B cell (primary cell): Measurements from ENCODE around the gene ARHGEF4. TPM values are rescaled to one million over a fixed set of nuclear protein-coding genes. Genes with fewer than 3 reads are reported as not detected.
"Not testable (repeated sequence)": the region's sequence is repeated elsewhere in the genome, so short reads cannot be mapped to it uniquely, and the experiment has no call there.

ENCODE experiments used
- ATAC-seq: fragments of 200-7000 bp; cut with Tn5 transposase; one replicate; pipeline ENCODE4 v1.10.0; 2021; ENCODE audit warnings: low read depth, mild to moderate bottlenecking, moderate number of reproducible peaks, moderate library complexity
- CTCF ChIA-PET: fragments of 350-600 bp; sonication (Branson Sonifier 250); formaldehyde crosslinking; loops from one replicate; lab custom pipeline; 2021; ENCODE audit warnings: antibody characterized with exemption, inconsistent platforms; lab: Charles Lee
- POLR2A ChIA-PET: fragments of 350-600 bp; sonication (Branson Sonifier 250); formaldehyde crosslinking; loops from one replicate; lab custom pipeline; 2021; ENCODE audit warnings: antibody characterized with exemption; lab: Charles Lee
- DNase-seq: peaks from one replicate; pipeline ENCODE4 v3.0.0; 2013
- H2AFZ ChIP-seq: 2 replicates; pipeline ENCODE4 v1.6.1; 2012; ENCODE audit warnings: mild to moderate bottlenecking, low read depth, low read length; ENCODE audit not compliant: insufficient read depth, poor library complexity, severe bottlenecking
- H3K27ac ChIP-seq, 2 donors: 1 replicate in 1 of 2; 2 replicates in 1 of 2; pipeline ENCODE4 v1.5.1; 2012 to 2013; ENCODE audit warnings: low read length in 2 of 2, mild to moderate bottlenecking in 2 of 2, moderate library complexity in 1 of 2
- H3K27me3 ChIP-seq, 4 experiments: fragments of 200-600 bp in 1 of 4; sonication (generic) in 1 of 4; replicated peaks in 1 of 4; 1 replicate in 2 of 4; 2 replicates in 2 of 4; pipeline versions ENCODE4 v1.6.1 to v1.7.0; 2013 to 2016; ENCODE audit warnings: low read length in 3 of 4, mild to moderate bottlenecking in 2 of 4, mixed read lengths in 1 of 4, moderate library complexity in 1 of 4; ENCODE audit not compliant: insufficient read depth in 4 of 4, control insufficient read depth in 3 of 4; ENCODE audit errors: control extremely low read depth in 1 of 4
- H3K36me3 ChIP-seq, 2 experiments: replicated peaks in 1 of 2; 1 replicate in 1 of 2; 2 replicates in 1 of 2; pipeline versions ENCODE4 v1.6.1 to v1.7.1; 2013; ENCODE audit warnings: low read length in 1 of 2; ENCODE audit not compliant: insufficient read depth in 2 of 2, control insufficient read depth in 1 of 2; ENCODE audit errors: control extremely low read depth in 1 of 2, extremely low read depth in 1 of 2
- H3K4me1 ChIP-seq, 2 donors: fragments of 200-600 bp in 1 of 2; sonication (generic) in 1 of 2; 1 replicate in 1 of 2; 2 replicates in 1 of 2; pipeline versions ENCODE4 v1.5.1 to v1.6.1; 2013 to 2017; ENCODE audit warnings: low read length in 2 of 2; ENCODE audit not compliant: control insufficient read depth in 2 of 2, insufficient read depth in 2 of 2
- H3K4me2 ChIP-seq: replicated peaks from 2 replicates; pipeline ENCODE3; 2012; ENCODE audit warnings: mild to moderate bottlenecking, low read depth, low read length; ENCODE audit not compliant: poor library complexity, severe bottlenecking
- H3K4me3 ChIP-seq, 5 experiments: fragments of 200-600 bp in 1 of 5; sonication (generic) in 1 of 5; 1 replicate in 3 of 5; 2 replicates in 2 of 5; pipeline versions ENCODE4 v1.5.1 to v1.7.0; 2011 to 2016; ENCODE audit warnings: low read length in 4 of 5, mild to moderate bottlenecking in 4 of 5, low read depth in 2 of 5, control low read depth in 1 of 5, moderate library complexity in 1 of 5; ENCODE audit not compliant: insufficient read depth in 1 of 5; ENCODE audit errors: control extremely low read depth in 1 of 5, extremely low read depth in 1 of 5
- H3K79me2 ChIP-seq: fragments of 200-600 bp; sonication (generic); one replicate; pipeline ENCODE4 v1.6.0; 2016; ENCODE audit warnings: low read length; ENCODE audit not compliant: control insufficient read depth, insufficient read depth
- H3K9ac ChIP-seq: fragments of 200-600 bp; sonication (generic); 2 replicates; pipeline ENCODE4 v1.6.1; 2017; ENCODE audit warnings: mild to moderate bottlenecking, low read length, moderate library complexity
- H3K9me3 ChIP-seq, 3 donors: one replicate each; pipeline versions ENCODE4 v1.6.1 to v1.7.1; 2013; ENCODE audit warnings: low read length in 2 of 3; ENCODE audit not compliant: control insufficient read depth in 2 of 3, insufficient read depth in 1 of 3; ENCODE audit errors: control extremely low read depth in 1 of 3
- H4K20me1 ChIP-seq: 2 replicates; pipeline ENCODE4 v1.6.0; 2012; ENCODE audit warnings: mild to moderate bottlenecking, low read length; ENCODE audit not compliant: insufficient read depth, control insufficient read depth, poor library complexity, severe bottlenecking
- H3K27ac Mint-ChIP-seq: one replicate; pipeline ENCODE4 v1.8.0; 2021; ENCODE audit warnings: mixed read lengths
- H3K27me3 Mint-ChIP-seq: one replicate; pipeline ENCODE4 v1.8.0; 2021; ENCODE audit warnings: mixed read lengths
- H3K4me1 Mint-ChIP-seq: one replicate; pipeline ENCODE4 v1.8.0; 2021; ENCODE audit warnings: mixed read lengths
- H3K4me3 Mint-ChIP-seq: one replicate; pipeline ENCODE4 v1.8.0; 2021; ENCODE audit warnings: mixed read lengths
- H3K9me3 Mint-ChIP-seq: one replicate; pipeline ENCODE4 v1.8.0; 2022; ENCODE audit warnings: mixed read lengths; ENCODE audit not compliant: insufficient read depth
- WGBS: methylation state at CpG from one replicate; pipeline ENCODE4 v1.1.5; 2013; ENCODE audit warnings: missing lambda C conversion rate; ENCODE audit not compliant: insufficient coverage; 5-methylcytosine and 5-hydroxymethylcytosine counted together
- intact Hi-C: fragments of 100-400 bp; cut with micrococcal nuclease; formaldehyde crosslinking; loops from one replicate; pipeline ENCODE4 v1.10.0; 2022
- polyA plus RNA-seq: library from polyadenylated mRNA; depleted of rRNA; stranded (reverse); fragments of >200 nt; gene quantifications from 2 replicates; pipeline ENCODE4 v1.2.3, GENCODE V29; 2012
- total RNA-seq, 2 donors: library from RNA; stranded (reverse); fragments of 120-200 nt in 1 of 2; gene quantifications; 1 replicate in 1 of 2; 2 replicates in 1 of 2; pipeline versions ENCODE4 v1.2.3 to v1.2.4, GENCODE V29; 2013 to 2022

The ARHGEF4 gene
- total and polyA plus RNA-seq, 2 donors (not counting 1 experiment from before 2014, with no cell fraction given) = 2.1 TPM; not detected in 1

DNA sequence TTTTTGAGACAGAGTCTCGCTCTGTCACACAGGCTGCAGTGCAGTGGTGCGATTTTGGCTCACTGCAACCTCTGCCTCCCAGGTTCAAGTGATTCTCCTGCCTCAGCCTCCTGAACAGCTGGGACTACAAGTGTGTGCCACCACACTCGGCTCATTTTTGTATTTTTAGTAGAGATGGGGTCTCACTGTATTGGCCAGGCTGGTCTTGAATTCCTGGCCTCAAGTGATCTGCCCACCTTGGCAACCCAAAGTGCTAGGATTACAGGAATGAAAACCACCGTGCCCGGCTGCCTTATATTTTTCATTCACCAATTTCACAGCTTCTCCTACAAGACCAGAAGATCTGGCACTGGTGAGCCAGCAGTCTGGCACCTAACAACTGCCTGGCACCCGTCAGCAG, 231.5 kb downstream of the ARHGEF4 start:
- DNase-seq, ATAC-seq, H3K4me3 ChIP-seq, H3K9me3 Mint-ChIP-seq, H3K27ac Mint-ChIP-seq, H3K4me2 ChIP-seq, H3K4me3 Mint-ChIP-seq, H3K4me1 Mint-ChIP-seq, H3K27ac ChIP-seq, POLR2A ChIA-PET, H3K4me1 ChIP-seq, intact Hi-C loops, H3K27me3 ChIP-seq, H3K9ac ChIP-seq, H2AFZ ChIP-seq, H3K9me3 ChIP-seq, CTCF ChIA-PET, H3K27me3 Mint-ChIP-seq: not testable (repeated sequence)
- peaks cover 88% of the 10 kb centered on the region for H3K79me2 ChIP-seq
- 100% methylated on average over 4 of the region's 6 CpGs for WGBS
- peaks cover 84% of the 10 kb centered on the region for H4K20me1 ChIP-seq
- peaks cover 6 to 49% of the 10 kb centered on the region in 2 experiments for H3K36me3 ChIP-seq

DNA sequence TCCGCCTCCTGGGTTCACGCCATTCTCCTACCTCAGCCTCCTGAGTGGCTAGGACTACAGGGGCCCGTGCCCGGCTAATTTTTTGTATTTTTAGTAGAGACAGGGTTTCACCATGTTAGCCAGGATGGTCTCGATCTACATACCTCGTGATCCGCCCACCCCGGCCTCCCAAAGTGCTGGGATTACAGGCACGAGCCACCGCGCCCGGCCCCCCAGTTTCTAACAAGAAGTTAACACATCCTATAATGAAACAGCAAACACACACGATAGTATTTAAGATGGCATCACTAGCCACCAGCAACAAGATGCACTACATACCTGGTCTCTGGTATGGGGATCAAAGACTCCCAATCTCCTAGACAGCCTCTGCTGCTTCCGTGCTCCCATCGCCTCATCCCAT, 238.9 kb downstream of the ARHGEF4 start:
- CTCF ChIA-PET, DNase-seq, ATAC-seq, H3K27ac Mint-ChIP-seq, H3K4me3 Mint-ChIP-seq, H3K4me1 ChIP-seq, H2AFZ ChIP-seq, intact Hi-C loops, H3K4me2 ChIP-seq, H3K9me3 Mint-ChIP-seq, H3K9ac ChIP-seq, H3K27me3 ChIP-seq, POLR2A ChIA-PET, H3K27me3 Mint-ChIP-seq, H3K27ac ChIP-seq, H3K4me1 Mint-ChIP-seq, H3K9me3 ChIP-seq, H3K4me3 ChIP-seq: not testable (repeated sequence)
- WGBS = 96% methylated on average over 13 of the region's 15 CpGs
- peaks cover 92% of the 10 kb centered on the region for H3K79me2 ChIP-seq
- H4K20me1 ChIP-seq = peaks cover 94% of the 10 kb centered on the region
- H3K36me3 ChIP-seq = peaks cover 8 to 70% of the 10 kb centered on the region in 2 experiments
